GM12873 (cell line): ENCODE results near the gene LRRC31.

Source experiments
- CTCF ChIP-seq: IDR thresholded peaks from 2 replicates; pipeline ENCODE4 v1.5.1; 2012; ENCODE audit warnings: low read depth, mild to moderate bottlenecking, moderate library complexity, low read length, control low read depth; ENCODE audit not compliant: insufficient read depth; ENCODE audit errors: missing control alignments

Gene LRRC31

GRCh38 chr3:169879013-169879557 lies 9.3 kb upstream of the LRRC31 start:
- no peak for TF ChIP-seq CTCF

- TF ChIP-seq CTCF = no peak
Observed at GRCh38 chr3:169871129-169871886, 1.6 kb upstream of the LRRC31 start.

DNA sequence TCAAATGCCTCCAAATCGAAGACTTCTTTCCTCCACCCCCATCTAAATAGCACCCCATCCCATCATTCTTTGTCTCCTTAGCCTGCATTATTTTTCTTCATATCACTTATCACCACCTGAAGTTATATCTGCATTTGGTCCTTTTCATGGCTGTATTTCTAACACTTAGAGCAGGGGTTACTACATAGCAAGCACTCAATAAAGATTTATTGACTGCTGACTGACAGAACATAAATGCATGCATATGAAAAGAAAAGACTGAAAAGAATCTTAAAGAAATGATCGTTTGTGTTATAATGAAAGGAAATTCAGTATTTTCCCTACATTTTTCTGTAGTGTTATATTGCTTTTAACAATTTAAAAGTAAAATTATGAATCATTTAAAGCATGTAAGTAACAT lies 1.4 kb downstream of the LRRC31 start:
- no peak for TF ChIP-seq CTCF

DNA sequence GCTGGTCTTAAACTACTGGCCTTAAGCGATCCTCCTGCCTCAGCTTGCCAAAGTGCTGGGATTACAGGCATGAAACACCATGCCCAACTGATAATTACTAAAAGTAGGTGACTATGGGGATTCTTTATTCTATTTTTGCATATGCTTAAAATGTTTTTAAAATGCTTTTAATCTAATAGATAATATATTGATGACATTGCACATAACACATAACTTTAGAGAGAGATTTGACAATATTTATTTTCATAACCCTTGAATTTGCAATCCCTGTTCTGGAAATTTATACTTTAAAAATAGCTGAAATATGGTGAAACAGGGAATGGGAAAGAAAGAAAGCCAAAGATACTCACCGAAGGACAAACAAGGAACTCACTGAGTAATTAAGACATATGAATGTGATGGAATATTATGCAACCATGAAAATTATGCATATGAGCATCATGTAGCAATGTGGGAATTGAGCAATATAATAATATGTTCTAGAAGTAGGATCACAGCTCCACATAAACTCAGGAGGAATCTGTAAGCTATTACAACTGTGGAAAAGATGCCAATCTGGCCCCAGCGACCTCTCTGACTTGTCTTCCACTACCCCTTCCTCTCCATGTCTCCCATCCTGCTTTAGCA lies 2.0 kb downstream of the LRRC31 start:
- no peak for TF ChIP-seq CTCF

- TF ChIP-seq CTCF = no peak
Observed at GRCh38 chr3:169865176-169865767, 4.5 kb downstream of the LRRC31 start.

GRCh38 chr3:169864270-169864669 lies 5.5 kb downstream of the LRRC31 start:
- no peak for TF ChIP-seq CTCF

- peak; percentile 94 for TF ChIP-seq CTCF
Observed at GRCh38 chr3:169863458-169863899, 6.3 kb downstream of the LRRC31 start.
